Prostate gland (tissue), 2 donors: ENCODE measurements around the gene CRYGD. TPM values are rescaled to one million over a fixed set of nuclear protein-coding genes. Genes with fewer than 3 reads are reported as not detected.

Experiments
- DNase-seq: peaks from one replicate; pipeline ENCODE4 v3.0.0-alpha.2; 2019; ENCODE audit warnings: low spot score
- H3K27ac ChIP-seq, 2 donors: fragments of 200-600 bp; sonication (generic); 2 replicates each; pipeline ENCODE4 v1.5.1; 2017 to 2019
- H3K27me3 ChIP-seq: fragments of 200-600 bp; sonication (generic); replicated peaks from 2 replicates; pipeline ENCODE4 v1.5.1; 2019; ENCODE audit not compliant: insufficient read depth
- H3K36me3 ChIP-seq, 2 donors: fragments of 200-600 bp; sonication (generic); 1 replicate in 1 of 2; 2 replicates in 1 of 2; pipeline versions ENCODE4 v1.5.1 to v1.8.1; 2017 to 2019
- H3K4me1 ChIP-seq: fragments of 200-600 bp; sonication (generic); replicated peaks from 2 replicates; pipeline ENCODE4 v1.5.1; 2019
- H3K4me3 ChIP-seq, 2 donors: fragments of 200-600 bp; sonication (generic); 2 replicates each; pipeline ENCODE4 v1.5.1; 2017 to 2019
- H3K9me3 ChIP-seq: fragments of 200-600 bp; sonication (generic); 2 replicates; pipeline ENCODE4 v1.5.1; 2017
- CTCF ChIP-seq, 4 experiments: fragments of 200-600 bp in 2 of 4; fragments of 450-650 bp in 2 of 4; sonication (generic) in 2 of 4; IDR thresholded peaks; 1 replicate in 3 of 4; 2 replicates in 1 of 4; pipeline ENCODE4 v1.5.1; 2016 to 2019; ENCODE audit warnings: antibody characterized with exemption in 4 of 4, mild to moderate bottlenecking in 2 of 4, moderate library complexity in 2 of 4
- POLR2A ChIP-seq: fragments of 450-650 bp; IDR thresholded peaks from one replicate; pipeline ENCODE4 v1.6.1; 2016; ENCODE audit warnings: antibody characterized with exemption, mild to moderate bottlenecking
- POLR2AphosphoS5 ChIP-seq: sonication (generic); formaldehyde crosslinking; IDR thresholded peaks from one replicate; pipeline ENCODE4 v1.6.1; 2017; ENCODE audit warnings: antibody characterized with exemption
- WGBS: methylation state at CpG from one replicate; pipeline ENCODE4 v1.1.5; 2018; 5-methylcytosine and 5-hydroxymethylcytosine counted together
- intact Hi-C: fragments of 100-400 bp; cut with DNase I; formaldehyde crosslinking; loops from one replicate; pipeline ENCODE4 v1.14.2; 2022
- total RNA-seq, 2 donors: library from RNA; depleted of rRNA; stranded (reverse); fragments of >200 nt; gene quantifications; one replicate each; pipeline ENCODE4 v1.1.0, GENCODE V29; 2016

Gene CRYGD
- total RNA-seq, 2 donors from 2014 or later: not detected

- 79% methylated on average over 2 of the region's 2 CpGs for WGBS
Observed at GRCh38 chr2:208136716-208137094, 12.4 kb upstream of the CRYGD start.

GRCh38 chr2:208135794-208136715 lies 11.7 kb upstream of the CRYGD start:
- Histone ChIP-seq H3K27me3 (no peaks in the 10 kb centered on the region), H3K36me3 (no peaks in the 10 kb centered on the region), H3K27ac (no peak overlapping the region), H3K4me1 (no peaks in the 10 kb centered on the region), H3K4me3 (no peak overlapping the region), H3K9me3 (no peaks in the 10 kb centered on the region)
- 72% methylated on average over 11 of the region's 11 CpGs for WGBS
- TF ChIP-seq CTCF (IDR thresholded peaks at IDR 0.05) (no peak), POLR2A (no peak), POLR2AphosphoS5 (no peak)
- intact Hi-C loops: no loop called here
- no peak for DNase-seq

More at GRCh38 chr2:208136716-208137094, 12.4 kb upstream of the CRYGD start:
- Histone ChIP-seq H3K36me3 (no peaks in the 10 kb centered on the region), H3K4me1 (no peaks in the 10 kb centered on the region), H3K27me3 (no peaks in the 10 kb centered on the region), H3K27ac (no peak overlapping the region), H3K4me3 (no peak overlapping the region), H3K9me3 (no peaks in the 10 kb centered on the region)
- no peak for TF ChIP-seq POLR2AphosphoS5
- no peak for TF ChIP-seq POLR2A
- no peak for TF ChIP-seq CTCF (IDR thresholded peaks at IDR 0.05)
- intact Hi-C loops: no loop called here
- no peak for DNase-seq

DNA sequence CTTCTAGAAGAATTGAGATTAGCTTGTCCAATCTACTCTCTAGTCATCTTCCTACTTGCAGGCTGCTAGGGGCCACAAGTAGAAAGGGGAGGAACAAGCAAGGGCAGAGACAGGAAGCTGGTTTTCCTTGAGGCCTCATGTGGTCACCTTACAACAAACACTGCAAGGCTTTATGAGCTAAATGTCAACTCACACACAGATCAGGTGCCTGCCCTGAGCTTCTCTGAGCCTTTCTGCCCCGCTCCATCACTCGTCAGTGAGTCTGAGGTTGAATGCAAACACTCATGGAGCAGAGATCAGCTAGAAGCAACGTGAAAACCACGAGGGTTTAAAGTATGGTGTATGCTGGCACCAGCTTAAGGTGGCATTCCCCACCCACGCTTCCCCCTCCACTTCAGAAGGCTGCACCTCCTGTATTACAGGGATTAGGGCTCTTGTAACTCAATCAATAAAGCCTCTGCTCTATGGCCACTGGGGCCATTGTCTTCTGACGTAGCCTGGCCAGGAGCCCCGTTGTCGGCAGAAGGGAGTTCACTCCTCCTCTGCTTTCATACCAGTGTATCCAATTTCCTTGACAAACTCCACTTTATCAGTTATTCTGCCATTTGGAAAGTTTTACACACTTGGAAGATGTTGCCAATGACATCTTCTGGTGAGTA lies 10.7 kb upstream of the CRYGD start:
- intact Hi-C loops: no loop called here
- TF ChIP-seq POLR2A (no peak), POLR2AphosphoS5 (no peak), CTCF (IDR thresholded peaks at IDR 0.05) (no peak)
- WGBS: 45% methylated on average over 7 of the region's 8 CpGs
- no peak overlapping the region for H3K27ac ChIP-seq
- H3K9me3 ChIP-seq: no peaks in the 10 kb centered on the region
- H3K27me3 ChIP-seq: no peaks in the 10 kb centered on the region
- no peak for DNase-seq
- H3K36me3 ChIP-seq: no peaks in the 10 kb centered on the region
- H3K4me1 ChIP-seq: no peaks in the 10 kb centered on the region
- H3K4me3 ChIP-seq: no peak overlapping the region

DNA sequence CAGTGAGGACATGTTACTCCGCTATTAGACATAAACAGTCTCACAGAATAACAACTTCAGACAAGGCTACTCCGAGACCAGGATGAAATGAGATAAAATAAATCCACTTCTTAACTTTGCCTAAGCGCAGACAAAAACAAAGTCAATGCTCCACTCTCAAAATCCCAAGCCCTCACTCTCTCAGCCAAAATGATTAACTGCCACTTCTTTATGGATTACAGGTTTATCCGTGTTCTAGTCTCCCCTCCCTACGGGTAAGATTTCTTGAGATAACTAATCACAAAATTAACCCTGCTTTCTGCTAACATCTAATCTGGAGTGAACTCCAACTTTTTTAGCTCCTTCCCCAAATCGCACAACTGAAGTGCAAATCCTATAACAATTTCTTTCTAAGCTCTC lies 6.4 kb upstream of the CRYGD start:
- Histone ChIP-seq H3K4me3 (no peak overlapping the region), H3K27ac (no peak overlapping the region), H3K27me3 (no peaks in the 10 kb centered on the region), H3K9me3 (no peaks in the 10 kb centered on the region), H3K36me3 (no peaks in the 10 kb centered on the region), H3K4me1 (no peaks in the 10 kb centered on the region)
- TF ChIP-seq CTCF (IDR thresholded peaks at IDR 0.05): no peak
- TF ChIP-seq POLR2A: no peak
- TF ChIP-seq POLR2AphosphoS5: no peak
- no peak for DNase-seq
- 59% methylated on average over 6 of the region's 6 CpGs for WGBS
- intact Hi-C loops: no loop called here
